Measurements from ENCODE around the gene ZNF785. TPM values are rescaled to one million over a fixed set of nuclear protein-coding genes. Genes with fewer than 3 reads are reported as not detected.

ZNF785 gene
- total and polyA plus RNA-seq, 8 donors = 6.3 to 12.1 (median 8.1) TPM

DNA sequence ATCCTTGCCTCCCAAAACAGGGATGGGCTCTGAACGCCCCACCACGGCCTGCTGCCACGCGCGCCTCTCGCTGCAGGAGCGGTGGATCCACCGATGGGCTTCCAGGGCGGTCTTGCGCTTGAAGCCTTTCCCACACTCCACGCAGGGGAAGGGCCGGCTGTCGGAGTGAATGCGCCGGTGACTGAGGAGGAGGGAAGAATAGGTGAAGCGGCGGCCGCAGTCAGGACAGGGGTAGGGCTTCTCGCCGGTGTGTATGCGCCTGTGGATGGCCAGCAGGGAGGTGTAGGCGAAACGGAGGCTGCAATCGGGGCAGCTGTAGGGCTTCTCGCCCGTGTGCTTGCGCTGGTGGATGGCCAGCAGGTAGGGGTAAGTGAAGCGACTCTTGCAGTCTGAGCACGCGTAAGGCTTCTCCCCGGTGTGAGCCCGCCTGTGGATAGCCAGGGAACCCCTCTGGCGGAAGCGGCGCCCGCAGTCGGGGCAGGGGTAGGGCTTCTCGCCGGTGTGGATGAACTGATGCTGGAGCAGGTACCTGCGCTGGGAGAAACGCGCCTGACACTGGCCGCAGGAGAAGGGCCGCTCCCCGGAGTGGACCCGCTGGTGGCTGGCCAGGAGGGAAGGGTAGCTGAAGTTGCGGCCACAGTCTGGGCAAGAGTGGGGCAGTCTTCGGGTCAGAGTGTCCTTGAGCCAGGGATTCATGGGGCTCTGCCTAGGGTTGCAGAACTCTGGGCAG, 2.7 kb downstream of the ZNF785 start:
- H3K4me1 ChIP-seq = peaks cover 0 to 4% (median 0%) of the 10 kb centered on the region in 3 donors
- ATAC-seq = no peak
- intact Hi-C loops (cut with DNase I) = no loop called here

DNA sequence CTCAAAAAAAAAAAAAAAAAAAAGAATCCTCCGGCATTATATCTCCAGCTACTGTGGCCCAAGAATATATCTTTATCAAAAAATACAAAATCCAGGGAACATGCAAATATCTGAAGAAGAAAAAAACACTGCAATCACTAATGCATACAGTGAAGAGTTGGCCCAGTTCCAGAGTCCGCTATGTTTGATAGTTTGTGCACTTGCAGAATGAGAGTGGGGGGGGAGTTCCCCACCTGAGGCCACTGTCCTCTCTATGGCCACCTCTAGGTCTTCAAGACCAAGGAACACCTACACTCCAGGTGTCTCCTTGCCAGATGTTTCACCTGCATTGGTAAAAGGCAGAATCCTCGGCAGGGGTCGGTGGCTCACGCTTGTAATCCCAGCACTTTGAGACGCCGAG, 4.0 kb downstream of the ZNF785 start:
- Histone ChIP-seq H3K27ac (no peak overlapping the region), H3K4me1 (peaks cover 0 to 4% (median 0%) of the 10 kb centered on the region in 3 donors), H3K27me3 (no peaks in the 10 kb centered on the region), H3K4me3 (no peak overlapping the region), H3K9me3 (no peaks in the 10 kb centered on the region), H3K36me3 (peaks cover 0 to 8% (median 0%) of the 10 kb centered on the region in 3 donors)
- TF ChIP-seq, protein P1, sequence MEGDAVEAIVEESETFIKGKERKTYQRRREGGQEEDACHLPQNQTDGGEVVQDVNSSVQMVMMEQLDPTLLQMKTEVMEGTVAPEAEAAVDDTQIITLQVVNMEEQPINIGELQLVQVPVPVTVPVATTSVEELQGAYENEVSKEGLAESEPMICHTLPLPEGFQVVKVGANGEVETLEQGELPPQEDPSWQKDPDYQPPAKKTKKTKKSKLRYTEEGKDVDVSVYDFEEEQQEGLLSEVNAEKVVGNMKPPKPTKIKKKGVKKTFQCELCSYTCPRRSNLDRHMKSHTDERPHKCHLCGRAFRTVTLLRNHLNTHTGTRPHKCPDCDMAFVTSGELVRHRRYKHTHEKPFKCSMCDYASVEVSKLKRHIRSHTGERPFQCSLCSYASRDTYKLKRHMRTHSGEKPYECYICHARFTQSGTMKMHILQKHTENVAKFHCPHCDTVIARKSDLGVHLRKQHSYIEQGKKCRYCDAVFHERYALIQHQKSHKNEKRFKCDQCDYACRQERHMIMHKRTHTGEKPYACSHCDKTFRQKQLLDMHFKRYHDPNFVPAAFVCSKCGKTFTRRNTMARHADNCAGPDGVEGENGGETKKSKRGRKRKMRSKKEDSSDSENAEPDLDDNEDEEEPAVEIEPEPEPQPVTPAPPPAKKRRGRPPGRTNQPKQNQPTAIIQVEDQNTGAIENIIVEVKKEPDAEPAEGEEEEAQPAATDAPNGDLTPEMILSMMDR (IDR thresholded peaks at IDR 0.05) = no peak
- no peak for FAIRE-seq
- DNase-seq = no peak
- 77 to 84% methylated on average over 7 of the region's 7 CpGs for WGBS, 2 donors
- intact Hi-C loops (cut with DNase I) = no loop called here
- ATAC-seq = no peak

More for the DNA sequence above, 2.7 kb downstream of the ZNF785 start:
- DNase-seq (peak in 1 of 6 donors; percentile 64), FAIRE-seq (no peak)
- Histone ChIP-seq H3K27ac (no peak overlapping the region), H3K9me3 (no peaks in the 10 kb centered on the region), H3K4me3 (no peak overlapping the region), H3K27me3 (no peaks in the 10 kb centered on the region), H3K36me3 (peaks cover 0 to 8% (median 0%) of the 10 kb centered on the region in 3 donors)
- TF ChIP-seq, protein P1 (IDR thresholded peaks at IDR 0.05) = no peak
- 95% methylated on average over 48 of the region's 48 CpGs for WGBS, 2 donors

DNA sequence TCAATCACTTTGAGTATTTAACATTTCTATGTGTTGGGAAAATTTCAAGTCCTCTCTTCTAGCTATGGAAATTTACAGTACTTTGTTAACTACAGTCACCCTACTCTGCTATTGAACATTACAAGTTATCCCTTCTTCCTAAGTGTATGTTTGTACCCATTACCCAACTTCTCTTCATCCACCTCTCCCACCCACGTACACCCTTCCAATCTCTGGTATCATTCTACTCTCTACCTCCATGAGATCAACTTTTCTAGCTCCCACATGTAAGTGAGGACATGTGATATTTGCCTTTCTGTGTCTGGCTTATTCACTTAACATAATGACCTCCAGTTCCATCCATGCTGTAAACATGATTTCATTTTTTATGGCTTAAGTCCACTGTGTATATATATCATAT, 10.8 kb downstream of the ZNF785 start:
- ATAC-seq (no peak), FAIRE-seq (no peak), DNase-seq (no peak)
- Histone ChIP-seq H3K36me3 (no peaks in the 10 kb centered on the region), H3K27me3 (no peaks in the 10 kb centered on the region), H3K4me3 (no peak overlapping the region), H3K27ac (no peak overlapping the region), H3K4me1 (peaks cover 0 to 12% (median 11%) of the 10 kb centered on the region in 3 donors), H3K9me3 (no peaks in the 10 kb centered on the region)
- 38 to 49% methylated on average over 1 of the region's 1 CpG for WGBS, 2 donors
- intact Hi-C loops (cut with DNase I) = no loop called here
- TF ChIP-seq, protein P1 (IDR thresholded peaks at IDR 0.05) = no peak

DNA sequence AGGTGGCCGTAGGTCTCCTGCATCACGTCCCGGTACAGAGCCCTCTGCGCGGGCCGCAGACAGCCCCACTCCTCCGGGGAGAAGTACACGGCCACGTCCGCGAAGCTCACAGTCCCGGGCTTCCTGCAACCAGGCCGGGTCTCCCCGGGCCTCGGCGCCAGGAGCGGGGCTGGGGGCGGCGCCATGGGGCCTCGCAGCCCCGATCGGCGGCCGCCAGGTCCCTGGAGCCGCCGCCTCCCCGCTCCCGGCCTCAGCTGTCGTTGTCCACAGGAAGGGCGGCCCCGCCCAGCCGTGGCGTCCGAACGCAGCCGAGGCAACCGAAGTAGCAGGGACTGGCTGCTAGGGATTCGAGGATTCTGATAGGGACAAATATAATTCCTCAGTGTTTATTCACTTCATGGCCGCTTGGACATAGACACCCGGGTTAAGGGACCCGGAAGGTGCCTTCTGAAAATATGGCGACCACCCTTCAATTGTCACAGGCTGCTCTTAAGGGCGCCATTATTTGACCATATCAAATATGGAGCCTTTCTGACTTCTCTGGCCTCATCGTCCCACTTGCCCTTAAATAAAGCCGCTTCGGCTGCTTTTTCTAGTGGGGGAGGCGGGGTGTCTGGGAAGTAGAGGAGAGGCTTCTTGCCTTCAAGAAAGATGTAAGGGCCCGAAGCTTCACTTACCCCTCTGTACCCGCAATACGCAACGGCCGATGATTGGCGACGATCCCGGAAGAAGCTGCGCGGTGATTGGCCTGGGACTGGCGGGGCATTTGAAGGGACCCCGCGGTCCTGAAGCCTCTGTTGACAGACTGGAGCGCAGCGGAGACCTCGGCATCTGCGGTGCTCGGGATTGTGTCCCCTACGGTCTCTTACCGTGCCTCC, 13.8 kb downstream of the ZNF785 start, which contains the start of gene ZNF688:
Gene ZNF688 (minus strand): TSS at position 270 of the 878 bp plus-strand sequence. CDS start 85 bp downstream, at position 185.
- no peaks in the 10 kb centered on the region for H3K36me3 ChIP-seq
- no peaks in the 10 kb centered on the region for H3K9me3 ChIP-seq
- no peaks in the 10 kb centered on the region for H3K27me3 ChIP-seq
- intact Hi-C loops (cut with DNase I) = no loop called here
- TF ChIP-seq, protein P1 (IDR thresholded peaks at IDR 0.05) = no peak
- DNase-seq (peak; percentile 90 to 96 (median 92)), FAIRE-seq (peak; percentile 74), ATAC-seq (peak; percentile 86 to 92 (median 88))
- H3K4me1 ChIP-seq = peaks cover 0 to 12% (median 11%) of the 10 kb centered on the region in 3 donors
- peak within 1 kb of the TSS; percentile 85 to 98 (median 96) for H3K27ac ChIP-seq
- peak within 1 kb of the TSS; percentile 53 to 86 (median 80) for H3K4me3 ChIP-seq
- WGBS, 2 donors = 0 to 1% methylated on average over 64 to 67 of the region's 67 CpGs

Data from pancreas (tissue), 10 donors.